Measurements from ENCODE around the gene RAB25.

- TF ChIP-seq CTCF (IDR thresholded peaks at IDR 0.05; ENCODE audit: low read depth, low read length, poor library complexity, severe bottlenecking): no peak
- TF ChIP-seq EZH2phosphoT487 (IDR thresholded peaks at IDR 0.05; ENCODE audit: borderline replicate concordance, low read length): no peak
Measured at GRCh38 chr1:156075162-156075561, 14.2 kb downstream of the RAB25 start.

All from DOHH2 (cell line).